Right renal cortex interstitium (tissue), 3 donors: Measurements from ENCODE around the gene ZNF655. TPM values are rescaled to one million over a fixed set of nuclear protein-coding genes. Genes with fewer than 3 reads are reported as not detected.
"Not testable (repeated sequence)": the region's sequence is repeated elsewhere in the genome, so short reads cannot be mapped to it uniquely, and the experiment has no call there.

Experiments
- DNase-seq, 3 donors: peaks; one replicate each; pipeline ENCODE4 v3.0.0-alpha.2; 2013; ENCODE audit warnings: low read depth in 3 of 3, low spot score in 2 of 3
- polyA plus RNA-seq, 3 donors: library from polyadenylated mRNA; unstranded; fragments of 120-200 nt; gene quantifications; one replicate each; pipeline ENCODE4 v1.2.1, GENCODE V29; 2013; ENCODE audit not compliant: insufficient read length in 3 of 3

Gene ZNF655
- polyA plus RNA-seq, 3 donors: 65.9 to 77.8 (median 74.7) TPM

DNA sequence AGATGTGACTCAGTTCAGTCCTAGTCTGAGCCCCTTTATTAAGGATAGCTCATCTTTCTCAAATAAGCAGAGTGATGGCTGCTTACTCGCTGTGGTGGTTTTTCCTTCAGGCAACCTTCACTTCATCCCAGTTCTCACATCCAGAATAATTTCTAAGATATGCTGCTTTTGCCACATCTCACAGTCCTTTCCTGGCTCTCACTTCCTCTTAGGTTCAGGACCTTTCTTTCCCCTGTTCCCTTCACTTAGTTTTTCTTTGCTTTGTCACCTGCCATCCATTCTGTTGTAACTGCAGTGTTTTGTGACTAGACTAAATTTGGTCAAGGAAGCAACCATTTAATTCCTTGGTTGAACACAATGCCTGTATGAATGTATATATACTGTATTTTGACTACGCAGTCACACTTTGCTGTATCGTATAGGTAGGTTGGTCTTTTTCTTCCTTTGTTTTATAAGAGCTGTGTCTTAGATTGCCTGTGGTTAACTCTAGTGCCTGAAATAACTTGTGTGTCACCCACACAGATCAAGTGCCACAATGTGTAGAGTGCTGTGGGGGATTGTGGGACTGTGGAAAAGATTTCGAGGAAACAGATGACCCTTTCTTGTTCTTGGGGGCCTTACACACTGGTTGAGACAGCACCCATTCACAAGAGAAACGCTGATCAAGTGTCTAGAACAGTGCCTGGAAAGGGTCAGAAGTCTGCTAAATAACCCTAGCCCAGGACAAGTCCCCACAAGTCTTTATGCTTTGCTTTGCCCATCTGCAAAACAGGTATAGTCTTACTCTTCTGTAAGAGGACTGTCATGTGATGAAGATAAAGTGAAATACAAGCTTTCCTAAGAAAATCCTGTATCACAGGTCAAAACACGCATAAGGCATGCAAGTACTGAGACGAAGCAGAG lies 2.6 kb downstream of the ZNF655 start:
- no peak for DNase-seq

DNA sequence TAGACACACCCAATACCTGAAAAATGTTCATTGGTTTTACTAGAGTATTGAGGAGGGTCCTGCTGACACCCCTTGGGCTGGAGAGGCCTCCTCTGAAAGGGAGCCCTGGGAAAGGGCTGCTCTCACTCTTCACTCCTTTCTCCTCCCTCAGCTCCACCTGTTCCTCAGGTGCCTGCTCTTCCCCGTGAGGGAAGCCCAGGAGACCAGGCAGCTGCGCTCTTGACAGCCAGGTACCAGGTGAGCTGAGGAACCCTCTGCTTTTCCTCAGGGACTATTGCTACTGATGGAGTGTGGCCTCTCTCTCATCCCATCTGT lies 3.3 kb downstream of the ZNF655 start:
- DNase-seq: no peak

DNA sequence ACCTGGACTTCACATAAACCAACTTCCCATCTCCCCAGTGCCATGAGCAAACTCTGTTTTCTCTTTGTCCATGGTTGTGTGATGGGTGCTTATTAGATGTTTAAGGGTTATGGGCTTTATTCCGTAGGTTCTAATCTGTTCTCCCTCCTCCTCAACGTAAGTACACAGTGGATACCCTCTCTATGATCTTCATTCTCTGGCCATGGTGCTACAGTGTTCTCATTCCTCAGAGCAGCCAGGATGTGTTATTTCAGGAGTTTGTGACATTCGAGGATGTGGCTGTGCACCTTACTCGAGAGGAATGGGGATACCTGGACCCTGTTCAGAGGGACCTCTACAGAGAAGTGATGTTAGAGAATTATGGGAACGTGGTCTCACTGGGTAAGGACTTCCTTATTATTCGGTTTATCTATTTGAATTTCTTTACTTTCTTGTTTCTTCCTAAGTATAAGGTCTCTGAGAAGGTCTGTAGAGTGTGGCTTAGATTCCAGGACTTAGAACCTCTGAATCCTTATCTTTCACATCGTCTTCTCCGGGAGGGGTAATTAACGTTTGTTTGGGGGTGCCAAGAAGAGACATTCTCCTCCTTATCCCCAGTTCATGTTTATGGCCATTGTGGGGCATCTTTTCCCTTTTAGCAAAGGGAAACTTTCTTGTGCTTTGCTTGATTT lies 3.8 kb downstream of the ZNF655 start:
- no peak for DNase-seq

DNA sequence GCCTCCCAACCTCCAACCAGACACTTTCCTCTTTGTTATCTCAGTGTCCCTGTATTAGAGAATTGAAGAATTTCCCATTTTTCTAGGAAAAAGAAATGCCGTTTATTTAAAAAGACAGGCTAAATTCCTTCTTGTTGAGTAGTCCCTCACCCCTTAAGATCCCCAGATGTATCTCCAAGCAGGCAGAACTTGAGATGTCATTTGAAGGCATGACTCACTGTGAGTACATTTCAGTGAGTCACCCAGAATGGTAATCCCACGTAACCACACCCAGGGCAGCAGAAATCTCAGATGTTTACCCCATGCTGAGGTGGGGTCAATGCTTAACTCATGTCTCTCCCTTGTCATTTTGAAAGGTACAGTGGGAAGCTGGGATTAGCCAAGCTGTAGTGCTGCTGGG lies 4.4 kb downstream of the ZNF655 start:
- no peak for DNase-seq

DNA sequence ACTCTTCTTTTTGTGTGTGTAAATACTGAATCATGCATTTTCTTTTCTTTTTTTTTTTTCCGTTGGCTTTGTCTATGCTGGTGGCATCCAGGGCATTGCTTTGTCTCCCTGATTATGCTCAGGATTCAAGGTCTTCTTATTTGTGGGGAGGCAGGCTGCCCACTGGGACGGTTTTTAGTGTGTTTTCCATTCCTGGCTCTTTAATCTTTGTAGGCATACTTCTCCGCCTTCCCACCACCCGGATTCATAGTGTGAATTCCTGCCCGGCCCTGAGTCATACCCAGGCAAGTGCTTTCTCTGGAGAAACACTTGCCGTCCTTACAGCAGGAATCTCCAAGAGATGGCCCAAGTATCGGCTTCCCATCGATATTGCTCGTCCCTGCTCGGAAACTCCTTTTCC lies 5.2 kb downstream of the ZNF655 start:
- DNase-seq: no peak

DNA sequence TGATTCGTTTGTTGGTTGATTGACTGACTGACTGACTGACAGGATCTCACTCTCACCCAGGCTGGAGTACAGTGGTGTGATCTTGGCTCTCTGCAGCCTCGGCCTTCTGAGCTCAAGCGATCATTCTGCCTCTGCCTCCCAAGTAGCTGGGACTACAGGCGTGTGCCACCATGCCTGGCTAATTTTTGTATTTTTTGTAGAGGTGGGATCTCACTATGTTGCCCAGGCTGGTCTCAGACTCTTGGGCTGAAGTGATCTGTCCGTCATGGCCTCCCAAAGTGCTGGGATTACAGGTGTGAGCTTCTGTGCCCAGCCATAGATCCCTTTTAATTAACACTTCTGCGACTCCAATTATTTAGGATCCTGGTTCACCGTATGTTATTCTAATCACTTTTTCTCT lies 10.3 kb downstream of the ZNF655 start:
- not testable (repeated sequence) for DNase-seq

DNA sequence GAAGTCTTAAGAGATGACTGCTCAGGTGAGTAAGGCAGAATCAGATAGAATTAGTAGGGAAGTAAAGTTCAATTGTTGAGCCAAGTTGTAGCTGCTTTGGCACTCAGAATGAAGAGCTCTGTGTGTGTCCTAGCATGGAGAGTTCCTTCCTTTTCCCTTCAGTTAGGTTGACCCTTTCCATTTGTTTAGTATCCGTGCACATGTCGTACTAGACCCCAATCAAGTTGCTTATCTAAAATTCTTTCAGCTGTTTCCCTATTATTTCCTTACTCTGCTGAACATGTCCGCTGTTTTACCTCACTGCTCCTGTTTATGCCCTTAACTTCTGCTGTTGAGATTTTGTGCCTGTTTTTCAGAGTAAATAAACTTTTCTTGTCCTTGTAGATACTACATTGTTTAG lies 13.3 kb downstream of the ZNF655 start:
- DNase-seq: no peak

DNA sequence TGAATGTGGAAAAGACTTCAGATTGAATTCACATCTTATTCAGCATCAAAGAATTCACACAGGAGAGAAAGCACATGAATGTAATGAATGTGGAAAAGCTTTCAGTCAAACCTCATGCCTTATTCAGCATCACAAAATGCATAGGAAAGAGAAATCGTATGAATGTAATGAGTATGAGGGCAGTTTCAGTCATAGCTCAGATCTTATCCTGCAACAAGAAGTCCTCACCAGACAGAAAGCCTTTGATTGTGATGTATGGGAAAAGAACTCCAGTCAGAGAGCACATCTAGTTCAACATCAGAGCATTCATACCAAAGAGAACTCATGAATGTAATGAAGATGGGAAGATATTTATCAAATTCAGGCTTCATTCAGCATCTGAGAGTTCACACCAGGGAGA lies 14.8 kb downstream of the ZNF655 start:
- no peak for DNase-seq

DNA sequence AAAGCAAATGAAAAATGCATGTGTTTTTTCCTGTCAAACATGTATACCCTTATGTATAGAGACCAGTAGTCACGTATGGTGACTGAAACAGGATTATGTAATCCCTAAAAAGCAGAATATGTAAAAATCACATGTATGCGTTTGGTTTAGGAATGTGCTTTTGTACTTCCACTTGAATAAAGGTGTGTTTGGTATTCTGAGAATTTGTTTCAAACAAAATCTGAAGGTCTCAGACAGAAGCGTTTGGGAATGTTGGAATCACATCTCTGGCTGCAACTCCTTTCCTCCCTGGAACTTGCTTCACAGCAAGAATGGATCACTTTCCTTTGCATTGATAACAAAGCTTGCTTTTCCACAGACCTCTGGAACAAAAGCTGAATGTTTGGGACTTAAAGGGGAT lies 17.8 kb downstream of the ZNF655 start:
- no peak for DNase-seq

DNA sequence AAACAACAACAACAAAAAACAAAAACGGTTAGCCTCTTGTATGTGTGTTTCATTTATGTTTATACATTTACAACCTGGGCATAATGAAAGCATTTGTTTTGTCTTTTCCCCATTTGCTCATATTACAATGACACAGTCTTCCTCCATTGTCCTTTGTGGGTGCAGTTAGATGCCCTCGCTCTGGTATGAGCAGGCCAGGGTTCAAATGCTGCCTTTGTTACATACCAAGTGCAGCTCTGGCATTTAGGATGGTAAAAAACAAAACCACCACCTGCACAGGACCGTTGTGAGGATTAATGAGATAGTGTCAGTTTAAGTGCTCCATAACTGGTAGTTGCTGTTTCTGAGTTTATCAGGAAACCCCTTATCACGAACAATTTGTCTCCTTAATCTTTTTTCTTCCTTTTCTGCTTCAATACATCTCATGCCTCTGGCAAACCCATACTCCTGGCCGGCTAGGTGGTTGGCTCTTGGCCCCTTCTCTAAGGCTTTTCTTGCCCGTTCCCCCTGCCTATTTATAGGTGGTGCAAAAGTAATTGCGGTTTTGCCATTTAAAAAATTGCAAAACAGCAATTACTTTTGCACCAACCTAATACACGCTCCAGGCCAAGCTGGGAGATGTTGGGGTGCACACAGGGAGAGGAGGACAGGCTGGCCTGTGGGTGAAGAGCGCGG lies 21.0 kb downstream of the ZNF655 start:
- no peak for DNase-seq

DNA sequence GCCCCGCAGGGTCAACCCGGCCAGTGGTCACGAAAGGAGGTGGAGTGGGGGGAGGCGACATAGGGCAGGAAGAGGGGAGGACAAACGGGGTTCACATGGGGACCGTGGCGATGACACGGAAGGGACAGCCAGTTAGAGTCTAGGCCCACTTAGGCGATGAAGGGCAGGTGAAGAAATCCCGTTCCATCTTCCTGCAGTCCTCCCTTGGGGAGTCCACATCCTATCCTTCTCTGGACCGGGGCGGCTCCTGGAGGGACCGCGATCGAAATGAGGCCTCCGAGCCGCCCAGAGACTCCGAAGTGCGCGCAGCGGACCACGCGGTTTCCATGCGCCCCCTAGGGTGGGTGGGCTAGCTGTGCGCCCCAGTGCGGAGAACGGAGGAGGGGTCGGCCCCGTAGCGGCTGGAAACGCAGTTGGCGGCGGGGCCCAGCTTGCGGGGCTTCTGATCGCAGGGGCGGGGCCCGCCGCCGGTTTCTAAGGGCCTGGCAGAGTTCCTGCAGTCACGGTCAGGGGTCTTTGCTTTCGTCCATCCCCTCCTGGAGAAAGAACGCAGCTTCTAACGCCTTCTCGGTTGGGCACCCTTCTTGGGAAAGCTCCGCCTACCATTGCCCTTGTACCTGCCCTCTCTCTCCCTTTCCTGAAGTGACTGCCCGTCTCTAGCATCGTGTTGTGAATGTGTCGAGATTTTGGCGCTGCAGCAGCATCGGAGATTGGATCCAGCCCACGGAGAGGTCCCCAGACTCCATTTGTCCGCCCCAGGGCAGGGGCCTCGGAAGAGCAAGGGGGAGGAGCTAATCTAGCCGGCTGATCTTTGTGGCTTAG lies 21.7 kb downstream of the ZNF655 start:
- peak in 1 of 3 donors; percentile 40 for DNase-seq

DNA sequence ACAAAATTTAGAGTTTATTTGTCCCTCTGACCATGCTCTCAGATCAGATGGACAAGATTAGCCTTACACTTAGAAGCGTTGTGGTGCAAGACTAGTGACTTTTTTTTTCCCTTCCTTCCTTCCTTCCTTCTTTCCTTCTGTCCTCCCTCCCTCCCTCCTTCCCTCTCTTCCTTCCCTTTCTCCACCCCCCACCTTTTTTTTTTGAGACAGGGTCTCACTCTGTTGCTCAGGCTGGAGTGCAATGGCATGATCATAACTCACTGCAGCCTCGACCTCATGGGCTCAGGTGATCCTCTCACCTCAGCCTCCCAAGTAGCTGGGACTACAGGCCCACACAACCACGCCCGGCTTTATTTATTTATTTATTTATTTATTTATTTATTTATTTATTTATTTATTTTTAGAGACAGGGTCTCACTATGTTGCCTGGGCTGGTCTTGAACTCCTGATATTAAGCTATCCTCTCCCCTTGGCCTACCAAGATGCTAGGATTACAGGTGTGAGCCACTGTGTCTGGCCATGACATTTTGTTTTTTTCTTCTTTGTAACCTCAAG lies 22.4 kb downstream of the ZNF655 start:
- not testable (repeated sequence) for DNase-seq

DNA sequence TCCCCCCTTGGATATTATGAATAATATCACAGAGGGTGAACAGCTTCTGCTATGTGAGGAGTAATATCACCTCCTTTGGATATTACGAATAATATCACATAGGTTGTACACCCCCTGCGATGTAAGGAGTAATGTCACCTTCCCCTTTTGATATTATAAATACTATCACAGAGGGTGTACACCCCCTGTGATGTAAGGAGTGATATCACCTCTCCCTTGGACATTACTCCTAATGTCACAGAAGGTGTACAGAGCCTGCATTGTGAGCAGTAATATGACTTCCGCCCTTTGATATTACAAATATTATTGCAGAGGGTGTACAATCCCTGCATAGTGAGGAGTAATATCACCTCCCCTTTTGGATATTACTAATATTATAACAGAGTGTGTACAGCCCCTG lies 30.4 kb downstream of the ZNF655 start:
- no peak for DNase-seq

DNA sequence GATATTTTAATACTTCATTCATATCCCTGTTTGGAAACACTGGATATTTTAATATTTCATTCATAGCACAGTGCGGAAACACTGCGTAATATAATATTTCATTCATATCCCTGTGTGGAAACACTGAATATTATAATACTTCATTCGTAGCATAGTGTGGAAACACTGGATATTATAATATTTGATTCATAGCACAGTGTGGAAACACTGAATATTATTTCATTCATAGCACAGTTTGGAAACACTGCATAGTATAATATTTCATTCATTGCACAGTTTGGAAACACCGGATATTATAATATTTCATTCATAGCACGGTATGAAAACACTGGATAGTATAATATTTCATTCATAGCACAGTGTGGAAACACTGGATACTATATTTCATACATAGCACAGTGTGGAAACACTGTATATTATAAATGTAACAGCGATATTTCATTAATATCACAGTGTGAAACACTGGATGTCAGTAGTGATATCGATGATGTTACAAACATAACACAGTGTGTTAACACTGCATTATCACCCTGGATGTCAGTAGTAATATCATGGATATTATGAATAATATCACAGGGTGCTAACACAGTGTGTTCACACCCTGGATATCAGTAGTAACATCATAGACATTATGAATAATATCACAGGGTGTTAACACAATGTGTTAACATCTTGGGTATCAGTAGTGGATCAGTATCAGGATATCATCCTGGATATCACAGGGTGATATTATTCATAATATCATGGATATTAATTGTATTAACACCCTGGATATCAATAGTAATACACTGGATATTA lies 36.7 kb downstream of the ZNF655 start:
- no peak for DNase-seq

DNA sequence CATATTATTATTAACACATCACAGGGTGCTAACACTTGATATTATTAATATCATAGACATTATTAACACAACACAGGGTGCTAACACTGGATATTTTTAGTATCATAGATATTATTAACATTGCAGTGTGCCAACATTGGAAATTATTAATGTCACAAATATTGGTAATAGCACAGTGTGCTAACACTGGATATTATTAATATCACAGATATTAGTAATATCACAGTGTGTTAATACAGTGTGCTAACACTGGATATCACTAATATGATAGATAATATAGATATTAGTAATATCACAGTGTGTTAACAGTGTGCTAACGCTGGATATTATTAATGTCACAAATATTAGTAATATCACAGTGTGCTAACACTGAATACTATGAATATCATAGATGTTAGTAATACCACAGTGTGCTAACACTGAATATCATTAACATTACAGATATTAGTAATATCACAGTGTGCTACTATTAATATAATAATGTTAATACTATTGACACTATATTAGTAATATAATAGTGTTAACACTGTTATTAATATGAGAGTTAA lies 38.0 kb downstream of the ZNF655 start:
- DNase-seq: no peak

DNA sequence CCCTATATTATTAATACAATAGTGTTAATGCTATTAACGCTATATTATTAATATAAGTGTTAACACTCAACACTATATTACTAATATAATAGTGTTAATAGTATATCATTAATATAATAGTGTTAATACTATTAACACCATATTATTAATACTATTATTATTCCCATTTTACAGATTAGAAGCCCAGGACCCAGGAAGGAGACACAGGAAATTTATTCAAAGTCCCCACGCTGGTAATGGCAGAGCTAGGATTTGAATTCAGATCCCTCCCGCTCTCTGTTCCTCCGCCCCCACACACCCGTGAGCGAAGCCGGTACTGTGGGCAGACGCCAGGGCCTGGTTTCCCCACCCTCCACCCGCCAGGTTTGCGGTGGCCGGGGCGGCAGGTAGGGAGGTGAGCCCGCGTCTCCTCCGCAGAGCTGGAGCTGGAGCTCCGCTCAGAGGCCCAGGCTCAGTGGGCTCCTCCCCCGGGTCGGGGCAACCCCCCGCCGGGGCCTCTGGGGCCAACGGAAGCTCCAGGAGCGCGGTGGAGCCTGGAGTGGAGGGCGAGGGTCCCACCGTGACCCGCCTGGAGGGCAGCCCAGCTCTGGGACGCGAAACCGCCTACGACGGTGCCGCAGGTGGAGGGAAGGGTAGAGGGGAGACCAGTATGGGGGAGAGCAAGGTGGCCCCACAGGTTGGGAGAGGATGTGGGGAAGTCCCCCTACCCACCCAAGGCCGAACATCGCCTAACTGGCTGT lies 39.5 kb downstream of the ZNF655 start, which contains the start of gene TMEM225B:
TMEM225B (plus strand) TSS at position 506 of the 740 bp plus-strand sequence. CDS start 6,122 bp downstream, outside the sequence.
- DNase-seq: no peak

DNA sequence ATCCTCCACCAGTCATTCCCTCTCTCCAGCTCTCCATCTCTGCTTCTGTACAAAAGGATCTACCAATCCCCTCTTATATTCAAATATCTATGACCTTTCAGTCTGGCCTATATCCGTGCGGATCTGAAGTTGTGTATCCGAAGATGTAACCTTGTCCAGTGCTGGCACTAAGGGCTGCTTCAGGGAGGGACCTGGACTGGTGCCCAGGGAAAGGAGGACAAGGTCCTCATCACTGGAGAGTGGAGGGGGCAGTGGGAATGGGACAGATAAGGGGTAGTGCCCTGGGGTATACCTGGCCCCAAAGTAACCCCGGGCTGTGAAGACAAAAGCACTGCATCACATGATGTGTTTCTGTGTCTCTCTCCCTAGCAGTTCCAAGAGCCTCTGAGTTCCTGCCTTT lies 41.4 kb downstream of the ZNF655 start:
- no peak for DNase-seq

DNA sequence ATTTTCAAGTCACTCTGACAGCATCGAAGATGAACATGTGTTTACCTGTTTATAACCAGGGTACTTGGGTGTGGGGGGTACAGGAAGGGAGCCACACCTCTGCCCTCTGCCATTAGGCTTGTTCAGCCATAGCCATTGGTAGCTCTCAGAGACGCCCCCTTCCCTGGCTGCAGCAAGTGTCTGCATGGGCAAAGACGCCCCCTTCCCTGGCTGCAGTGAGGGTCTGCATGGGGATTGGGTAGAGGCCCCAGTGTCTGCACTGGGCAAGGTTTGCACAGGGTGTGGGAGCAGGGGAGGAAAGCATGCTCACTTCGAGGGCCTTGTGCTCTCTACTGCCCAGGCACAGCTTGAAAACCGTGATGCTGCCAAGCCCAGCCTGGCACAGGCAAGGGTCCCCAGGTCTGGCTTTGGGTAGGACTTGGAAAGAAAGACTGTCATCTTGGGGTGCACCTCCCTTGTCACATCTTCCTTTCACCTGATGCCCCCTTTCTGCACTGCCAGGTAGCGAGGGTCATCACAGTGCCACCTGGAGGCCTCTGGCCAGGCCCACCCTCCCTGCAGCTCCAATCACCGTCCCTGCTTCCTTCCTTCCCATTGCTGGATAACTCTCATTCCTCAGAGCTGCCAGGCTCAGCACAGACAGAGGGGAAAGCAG lies 43.3 kb downstream of the ZNF655 start:
- DNase-seq: no peak
